Stomach smooth muscle (tissue), 2 donors: Measurements from ENCODE around the gene ADAMTS12.
A peak's percentile ranks its signal among the peaks of the same experiment; 100 is the strongest.

ENCODE experiments used
- H3K27ac ChIP-seq: one replicate; pipeline ENCODE4 v1.7.0; 2013; ENCODE audit warnings: mild to moderate bottlenecking, low read length, inconsistent platforms
- H3K27me3 ChIP-seq, 2 donors: one replicate each; pipeline ENCODE4 v1.7.0; 2013; ENCODE audit warnings: low read length in 2 of 2; ENCODE audit not compliant: insufficient read depth in 2 of 2, control insufficient read depth in 1 of 2
- H3K36me3 ChIP-seq, 2 donors: one replicate each; pipeline ENCODE4 v1.7.0; 2013; ENCODE audit warnings: low read length in 2 of 2; ENCODE audit not compliant: control insufficient read depth in 2 of 2, insufficient read depth in 2 of 2
- H3K4me1 ChIP-seq: one replicate; pipeline ENCODE4 v1.7.0; 2013; ENCODE audit warnings: low read length; ENCODE audit not compliant: control insufficient read depth, insufficient read depth
- H3K4me3 ChIP-seq, 2 donors: one replicate each; pipeline ENCODE4 v1.7.0; 2013; ENCODE audit warnings: low read length in 2 of 2
- H3K9ac ChIP-seq, 2 donors: one replicate each; pipeline ENCODE4 v1.7.0; 2013; ENCODE audit warnings: low read length in 2 of 2, mild to moderate bottlenecking in 1 of 2
- H3K9me3 ChIP-seq, 2 donors: one replicate each; pipeline ENCODE4 v1.7.0; 2013; ENCODE audit warnings: low read length in 2 of 2; ENCODE audit not compliant: control insufficient read depth in 2 of 2
- donor health status: healthy.
- donor health status: Pancreatic carcinoma.

The ADAMTS12 gene

DNA sequence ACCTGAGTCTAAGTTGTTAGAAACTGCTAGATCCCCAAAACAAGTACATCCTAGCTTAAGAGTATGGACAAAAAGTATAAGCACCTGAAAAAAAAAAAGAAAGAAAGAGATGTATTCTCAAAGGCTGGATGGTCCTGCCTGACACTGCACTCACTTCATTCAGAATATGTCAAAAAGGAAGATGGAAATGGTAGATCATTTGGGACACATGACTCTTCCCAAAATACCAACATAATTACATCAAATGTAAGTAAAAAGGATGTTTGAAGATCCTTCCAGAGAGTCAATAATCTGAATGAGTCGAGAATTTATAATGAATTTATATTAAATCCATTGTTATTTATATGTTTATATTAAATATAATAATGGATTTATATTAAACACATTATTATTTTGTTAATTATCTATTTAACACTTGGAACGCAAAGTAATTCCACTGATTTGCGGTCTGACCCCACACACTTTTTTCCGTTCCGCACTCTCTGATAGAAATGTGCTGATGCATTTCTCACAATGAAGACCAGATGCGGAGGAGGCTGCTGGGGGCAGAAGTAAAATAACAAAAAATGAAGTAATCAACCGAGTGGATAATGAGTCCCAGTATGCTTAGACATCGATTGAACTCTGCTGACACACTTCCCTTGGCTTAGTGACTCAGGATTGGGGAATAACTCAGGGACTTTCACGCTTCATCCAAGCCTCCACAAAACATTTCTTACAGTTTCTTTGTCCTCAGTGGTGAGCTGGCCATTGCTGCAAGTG is 201.2 kb downstream of the ADAMTS12 start:
- H3K36me3 ChIP-seq = no peaks in the 10 kb centered on the region
- H3K27me3 ChIP-seq = no peaks in the 10 kb centered on the region
- no peak overlapping the region for H3K27ac ChIP-seq

DNA sequence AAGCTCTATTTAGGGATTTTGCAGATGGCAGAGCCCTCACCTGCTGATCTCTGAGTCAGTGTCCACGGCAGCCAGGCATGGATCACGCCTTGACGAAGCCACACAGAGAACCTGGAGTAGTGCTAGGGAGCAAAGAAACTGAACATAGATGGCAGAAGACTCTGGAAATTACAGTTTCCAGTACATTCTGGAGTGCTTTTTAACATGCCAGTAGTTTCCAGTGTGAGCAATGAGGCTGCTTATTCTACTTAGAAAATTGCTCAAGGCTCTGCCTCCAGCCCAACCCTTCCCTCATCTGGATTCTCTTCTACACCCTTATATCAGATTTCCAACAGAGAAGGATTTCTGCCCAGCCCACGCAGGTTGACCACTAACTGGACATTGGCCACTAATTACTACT is 203.3 kb downstream of the ADAMTS12 start:
- Histone ChIP-seq H3K4me3 (peak overlapping the region in 1 of 2 donors; percentile 15), H3K27ac (no peak overlapping the region), H3K36me3 (no peaks in the 10 kb centered on the region), H3K9ac (no peak overlapping the region), H3K4me1 (peaks cover 8% of the 10 kb centered on the region), H3K27me3 (no peaks in the 10 kb centered on the region), H3K9me3 (no peaks in the 10 kb centered on the region)

More for the DNA sequence above, 201.2 kb downstream of the ADAMTS12 start:
- Histone ChIP-seq H3K4me3 (no peak overlapping the region), H3K9ac (no peak overlapping the region), H3K4me1 (peaks cover 8% of the 10 kb centered on the region), H3K9me3 (no peaks in the 10 kb centered on the region)

DNA sequence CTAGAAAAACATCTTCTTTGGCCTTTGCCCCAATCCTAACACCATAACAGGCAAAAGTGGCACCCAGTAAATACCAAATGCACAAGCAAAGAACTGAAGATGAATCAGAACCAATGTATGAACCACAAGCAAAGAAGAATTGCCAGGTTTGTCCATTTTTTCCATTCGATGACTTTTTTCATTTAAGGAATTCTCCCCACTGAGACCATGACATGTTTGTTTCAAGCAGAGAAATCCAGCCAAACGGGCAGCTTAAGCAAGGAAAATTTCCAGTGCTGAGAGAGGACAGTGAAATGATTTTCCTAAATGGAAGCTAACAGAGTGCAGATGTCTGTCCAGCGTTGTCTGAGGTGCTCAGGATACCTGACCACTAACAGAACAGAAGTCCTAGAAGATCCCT is 203.7 kb downstream of the ADAMTS12 start:
- no peaks in the 10 kb centered on the region for H3K36me3 ChIP-seq
- peaks cover 8% of the 10 kb centered on the region for H3K4me1 ChIP-seq
- no peaks in the 10 kb centered on the region for H3K9me3 ChIP-seq
- no peak overlapping the region for H3K9ac ChIP-seq
- no peaks in the 10 kb centered on the region for H3K27me3 ChIP-seq
- peak overlapping the region in 1 of 2 donors; percentile 15 for H3K4me3 ChIP-seq
- H3K27ac ChIP-seq = no peak overlapping the region

DNA sequence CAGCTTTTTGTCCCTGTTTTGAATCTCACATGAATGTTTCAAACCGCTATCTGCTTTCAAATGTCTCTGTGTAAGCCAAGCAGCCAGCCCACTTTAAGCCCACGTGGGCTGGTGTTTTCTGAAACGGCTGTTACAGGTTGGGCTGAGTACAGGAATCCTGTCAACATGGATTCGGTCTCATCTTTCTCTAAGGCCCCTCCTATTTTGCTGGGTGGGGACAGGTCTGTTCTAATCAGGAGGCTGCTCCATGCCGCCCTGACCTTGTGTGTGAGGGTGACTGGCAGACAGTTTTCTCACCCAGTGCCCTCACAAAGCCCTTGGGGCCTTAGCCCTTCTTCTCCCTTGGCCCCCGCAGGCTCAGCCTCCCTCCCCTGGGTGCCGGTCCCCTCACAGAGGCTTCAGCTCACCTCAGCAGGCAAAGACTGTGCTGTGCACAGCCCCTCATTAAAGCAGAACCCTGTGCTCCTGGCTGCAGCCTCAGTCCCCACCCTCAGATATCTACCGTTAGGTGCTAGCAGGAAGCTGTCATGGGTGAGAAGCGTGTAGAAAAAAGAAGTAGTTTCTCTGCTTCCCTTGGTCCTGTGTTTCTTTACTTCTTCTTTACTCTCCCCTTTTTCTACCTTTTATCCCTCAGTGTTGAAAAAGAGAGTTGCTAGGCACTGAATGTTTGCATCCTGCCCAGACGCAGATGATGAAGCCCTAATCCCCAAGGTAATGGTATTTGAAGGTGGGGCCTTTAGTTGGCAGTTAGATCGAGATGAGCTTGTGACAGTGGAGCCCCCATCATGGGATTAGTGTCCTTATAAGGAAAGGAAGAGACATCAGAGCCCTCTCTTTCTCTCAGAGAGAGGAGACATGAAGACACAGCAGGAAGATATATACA is 205.7 kb downstream of the ADAMTS12 start:
- no peak overlapping the region for H3K9ac ChIP-seq
- H3K36me3 ChIP-seq = peaks cover 3 to 4% of the 10 kb centered on the region in 2 donors
- no peak overlapping the region for H3K4me3 ChIP-seq
- no peaks in the 10 kb centered on the region for H3K27me3 ChIP-seq
- H3K4me1 ChIP-seq = peaks cover 8% of the 10 kb centered on the region
- no peaks in the 10 kb centered on the region for H3K9me3 ChIP-seq
- no peak overlapping the region for H3K27ac ChIP-seq

DNA sequence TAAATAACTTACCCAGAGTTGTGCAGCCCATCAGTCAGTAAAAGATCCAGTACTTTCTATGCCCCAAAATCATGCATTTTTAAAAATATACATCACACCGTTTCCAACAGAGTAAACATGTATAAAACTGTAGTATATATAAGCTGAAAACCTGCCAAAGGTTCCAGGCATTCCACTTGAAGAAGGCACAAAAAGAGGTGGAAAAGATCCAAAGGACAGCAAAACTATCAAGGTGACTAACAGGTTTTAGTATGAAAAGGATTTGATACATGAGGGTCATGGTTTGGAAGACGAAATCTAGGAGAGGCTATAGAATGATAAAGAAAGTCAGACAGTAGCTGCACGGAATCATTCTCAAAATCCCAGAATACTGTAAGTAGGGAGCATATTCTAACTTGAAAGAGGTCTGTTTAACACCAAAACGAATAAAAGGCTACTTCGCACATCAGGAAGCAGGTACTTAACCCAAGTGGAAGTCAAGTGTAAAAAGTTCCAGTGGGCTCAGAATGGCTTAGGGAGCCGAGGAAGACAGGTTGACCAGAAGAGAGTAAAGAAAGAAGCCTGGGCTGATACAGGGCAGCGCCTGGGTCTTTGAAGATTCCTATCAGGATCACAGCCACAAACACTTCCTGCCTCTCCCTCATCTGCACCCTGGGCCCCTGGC is 207.2 kb downstream of the ADAMTS12 start:
- peaks cover 3 to 4% of the 10 kb centered on the region in 2 donors for H3K36me3 ChIP-seq

DNA sequence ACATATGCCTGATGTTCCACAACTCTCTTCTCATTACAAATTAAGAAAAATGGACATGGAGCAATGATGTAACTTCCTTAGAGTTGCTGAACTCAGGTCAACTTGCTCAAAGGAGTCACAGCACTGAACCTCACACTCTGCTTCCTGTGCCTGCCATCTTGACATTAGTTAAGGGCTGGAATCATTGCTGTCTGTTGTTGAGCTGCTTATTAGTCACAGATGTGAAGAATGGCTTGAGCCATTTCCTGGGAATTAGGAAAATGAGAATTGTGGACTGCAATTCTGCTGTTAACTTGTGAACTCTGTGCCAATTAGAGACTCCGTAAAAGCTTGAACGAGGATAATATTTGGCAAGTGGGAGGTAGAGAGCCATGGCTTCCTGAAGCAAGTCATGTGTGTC is 212.0 kb downstream of the ADAMTS12 start:
- Histone ChIP-seq H3K4me3 (no peak overlapping the region), H3K9ac (no peak overlapping the region), H3K27me3 (no peaks in the 10 kb centered on the region), H3K36me3 (peaks cover 3 to 4% of the 10 kb centered on the region in 2 donors), H3K27ac (no peak overlapping the region), H3K4me1 (no peaks in the 10 kb centered on the region), H3K9me3 (no peaks in the 10 kb centered on the region)

More for the DNA sequence above, 207.2 kb downstream of the ADAMTS12 start:
- Histone ChIP-seq H3K27ac (no peak overlapping the region), H3K4me3 (no peak overlapping the region), H3K27me3 (no peaks in the 10 kb centered on the region), H3K9me3 (no peaks in the 10 kb centered on the region), H3K9ac (no peak overlapping the region), H3K4me1 (peaks cover 8% of the 10 kb centered on the region)

DNA sequence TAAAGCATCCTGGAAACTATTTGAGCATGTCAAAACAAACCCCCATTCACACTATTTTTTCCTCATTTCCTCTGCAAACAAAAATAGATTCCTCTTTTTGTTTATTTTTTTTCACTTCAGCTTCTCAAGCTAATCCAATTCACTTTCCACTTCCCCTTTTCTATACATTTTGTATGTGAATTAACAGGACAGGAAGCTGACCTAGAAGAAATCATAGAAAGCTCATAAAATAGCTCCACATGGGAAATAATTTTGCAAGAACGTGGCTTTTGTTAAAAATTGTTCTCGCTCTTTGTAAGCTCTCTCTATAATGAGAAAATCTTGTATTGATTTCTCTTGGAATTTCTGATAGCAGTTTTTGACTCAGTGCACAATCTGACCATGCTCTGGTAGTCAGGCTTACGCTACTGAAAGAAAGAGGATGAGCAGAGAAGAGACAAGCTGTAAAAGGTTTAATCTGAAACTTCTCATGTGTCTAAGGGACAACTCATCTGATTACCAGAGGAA is 215.8 kb downstream of the ADAMTS12 start:
- Histone ChIP-seq H3K36me3 (no peaks in the 10 kb centered on the region), H3K4me3 (no peak overlapping the region), H3K27ac (no peak overlapping the region), H3K9ac (no peak overlapping the region), H3K4me1 (no peaks in the 10 kb centered on the region), H3K9me3 (no peaks in the 10 kb centered on the region), H3K27me3 (no peaks in the 10 kb centered on the region)

DNA sequence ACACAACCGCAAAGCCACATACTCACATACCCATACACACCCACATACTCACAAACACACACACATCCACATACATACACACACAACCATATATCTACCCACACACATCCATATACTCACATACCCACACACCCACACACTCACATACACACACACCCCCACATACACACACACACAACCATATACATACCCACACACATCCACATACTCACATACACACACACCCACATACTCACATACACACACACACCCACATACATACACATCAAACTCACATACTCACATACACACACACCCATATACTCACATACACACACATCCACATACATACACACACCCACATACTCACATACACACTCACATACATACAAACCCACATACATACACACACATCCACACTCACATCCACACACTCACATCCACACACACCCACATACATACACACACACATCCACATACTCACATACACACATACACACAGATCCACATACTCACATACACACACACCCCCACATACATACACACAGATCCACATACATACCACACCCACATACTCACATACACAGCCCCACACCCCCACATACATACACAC is 220.0 kb downstream of the ADAMTS12 start:
- no peak overlapping the region for H3K27ac ChIP-seq
- no peak overlapping the region for H3K9ac ChIP-seq
- no peaks in the 10 kb centered on the region for H3K36me3 ChIP-seq
- H3K4me1 ChIP-seq = no peaks in the 10 kb centered on the region
- no peaks in the 10 kb centered on the region for H3K9me3 ChIP-seq
- H3K27me3 ChIP-seq = no peaks in the 10 kb centered on the region
- H3K4me3 ChIP-seq = no peak overlapping the region

DNA sequence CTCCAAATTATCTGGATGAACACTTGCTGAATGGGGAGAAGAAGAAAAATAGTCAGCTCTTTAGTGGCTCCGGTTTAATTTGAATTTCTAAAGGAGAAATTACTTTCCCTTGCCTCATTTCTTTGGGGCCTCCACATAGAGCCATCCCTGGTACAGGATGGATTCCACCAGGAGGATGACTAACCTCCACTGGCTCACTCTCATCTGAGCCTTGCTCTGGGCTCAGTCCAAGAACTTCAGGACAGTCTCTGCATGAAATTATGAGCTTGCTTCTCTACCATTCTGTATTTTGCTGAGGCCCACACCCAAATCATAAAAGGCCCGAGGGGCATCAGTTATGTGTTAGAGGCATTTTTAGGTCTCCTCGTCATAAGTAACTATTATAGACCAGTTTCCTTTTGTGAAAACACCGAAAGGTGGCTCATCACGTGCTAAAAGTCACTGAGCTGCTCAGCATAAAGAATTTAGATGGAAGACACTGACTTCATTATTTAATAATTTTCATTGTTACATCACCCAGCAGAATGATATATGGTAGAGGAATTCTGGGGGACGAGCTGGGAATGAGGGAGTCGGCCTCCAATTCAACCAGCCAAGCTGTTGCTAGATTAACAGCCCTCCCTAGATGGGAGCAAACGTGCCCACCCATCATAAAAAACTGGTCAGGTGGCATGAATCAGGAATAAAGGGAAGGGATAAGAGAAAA is 228.9 kb downstream of the ADAMTS12 start:
- no peaks in the 10 kb centered on the region for H3K27me3 ChIP-seq
- no peak overlapping the region for H3K4me3 ChIP-seq
- H3K9ac ChIP-seq = no peak overlapping the region
- no peaks in the 10 kb centered on the region for H3K9me3 ChIP-seq
- H3K27ac ChIP-seq = no peak overlapping the region
- peaks cover 2% of the 10 kb centered on the region for H3K4me1 ChIP-seq
- H3K36me3 ChIP-seq = peaks cover 0 to 11% of the 10 kb centered on the region in 2 donors
